Ovary (tissue), 9 donors: Measurements from ENCODE around the gene SCNM1. TPM values are rescaled to one million over a fixed set of nuclear protein-coding genes. Genes with fewer than 3 reads are reported as not detected.

ENCODE experiments used
- DNase-seq, 5 donors: peaks; one replicate each; pipeline ENCODE4 v3.0.0-alpha.2; 2019 to 2020
- H3K27ac ChIP-seq, 2 donors: fragments of 200-600 bp; one replicate each; pipeline versions ENCODE4 v1.5.1 to v1.8.0; 2019 to 2022
- H3K27me3 ChIP-seq: fragments of 200-600 bp; one replicate; pipeline ENCODE4 v1.8.0; 2022
- H3K36me3 ChIP-seq: fragments of 200-600 bp; sonication (generic); one replicate; pipeline ENCODE4 v1.5.1; 2019
- H3K4me1 ChIP-seq: one replicate; pipeline ENCODE4 v1.8.1; 2013; ENCODE audit warnings: mild to moderate bottlenecking, moderate library complexity; ENCODE audit not compliant: insufficient read depth
- H3K4me3 ChIP-seq: fragments of 200-600 bp; sonication (generic); one replicate; pipeline ENCODE4 v1.5.1; 2017
- H3K9me3 ChIP-seq, 2 donors: fragments of 200-600 bp in 1 of 2; sonication (generic) in 1 of 2; one replicate each; pipeline versions ENCODE4 v1.5.1 to v1.8.1; 2013 to 2019; ENCODE audit warnings: mild to moderate bottlenecking in 1 of 2, moderate library complexity in 1 of 2
- CTCF ChIP-seq, 3 donors: fragments of 450-650 bp in 2 of 3; fragments of 200-600 bp in 1 of 3; IDR thresholded peaks; one replicate each; pipeline versions ENCODE4 v1.5.1 to v1.8.0; 2016 to 2022; ENCODE audit warnings: antibody characterized with exemption in 3 of 3, mild to moderate bottlenecking in 1 of 3
- EP300 ChIP-seq: sonication (generic); formaldehyde crosslinking; IDR thresholded peaks from one replicate; pipeline ENCODE4 v1.6.1; 2017; ENCODE audit warnings: antibody characterized with exemption
- POLR2A ChIP-seq: fragments of 450-650 bp; IDR thresholded peaks from one replicate; pipeline ENCODE4 v1.6.1; 2017; ENCODE audit warnings: antibody characterized with exemption, mild to moderate bottlenecking, moderate library complexity
- WGBS, 3 donors: extraction: QIAGEN DNeasy Blood & Tissue Kit in 1 of 3; methylation state at CpG; one replicate each; pipeline versions ENCODE4 v1.1.5 to v1.1.7; 2013 to 2017; 5-methylcytosine and 5-hydroxymethylcytosine counted together
- intact Hi-C, 4 donors: fragments of 100-400 bp; cut with DNase I; formaldehyde crosslinking; loops; one replicate each; pipeline versions ENCODE4 v1.11.0 to v1.15.1; 2022 to 2023
- polyA plus RNA-seq, 2 donors: library from polyadenylated mRNA; stranded (reverse); fragments of 200-250 nt in 1 of 2; fragments of 350-450 nt in 1 of 2; fragmentation: Illumina TruSeq in 1 of 2; extraction: RNeasy Lipid Tissue Mini Kit (QIAGEN cat#74804) in 1 of 2; gene quantifications; one replicate each; pipeline ENCODE4 v1.2.3, GENCODE V29; 2013 to 2014
- total RNA-seq, 7 donors: library from RNA; depleted of rRNA in 2 of 7; stranded (reverse); fragments of >200 nt in 2 of 7; fragmentation: NEBNext Ultra II Directional in 3 of 7; extraction: Animal tissue kit (Norgen Biotek cat#: 25700) in 3 of 7; gene quantifications; one replicate each; pipeline versions ENCODE4 v1.1.0 to v1.2.4, GENCODE V29; 2016 to 2023
- donor health status: DM: no; HTN: no; CAD: no; lungs with moderate emphysema.
- donor health status: DM: no; HTN: no; CAD: no.
- donor health status: Bipolar disorder and iron deficiency.
- donor health status: DM: yes; HTN: yes; CAD: no.
- donor health status: DM: no; HTN: no; CAD: no.
- donor health status: DM: yes; HTN: yes; CAD: no.

Gene SCNM1
- total and polyA plus RNA-seq, 9 donors = 18.6 to 38.9 (median 27.4) TPM

- no peak overlapping the region for H3K4me3 ChIP-seq
- WGBS, 3 donors = 54 to 66% (median 59%) methylated on average over 7 of the region's 7 CpGs
- peak in 1 of 5 donors; percentile 33 for DNase-seq
- no peaks in the 10 kb centered on the region for H3K36me3 ChIP-seq
- H3K27me3 ChIP-seq = no peaks in the 10 kb centered on the region
- no peak for TF ChIP-seq POLR2A
- no peak for TF ChIP-seq EP300
- TF ChIP-seq CTCF (IDR thresholded peaks at IDR 0.05) = no peak
- H3K27ac ChIP-seq = no peak overlapping the region
- intact Hi-C loops = loop anchor here in 1 of 4 donors (10.0 kb wide), 1 partner anchor 68 kb away; the partner anchor contains the start of gene GABPB2
- no peaks in the 10 kb centered on the region for H3K9me3 ChIP-seq
- peaks cover 8% of the 10 kb centered on the region for H3K4me1 ChIP-seq
Measured at GRCh38 chr1:151143057-151143435, 22.9 kb upstream of the SCNM1 start.

GRCh38 chr1:151143986-151144385, 22.0 kb upstream of the SCNM1 start:
- intact Hi-C loops = loop anchor here in 1 of 4 donors (10.0 kb wide), 1 partner anchor 69 kb away; the partner anchor contains the start of gene GABPB2
- Histone ChIP-seq H3K9me3 (no peaks in the 10 kb centered on the region), H3K4me3 (no peak overlapping the region), H3K36me3 (no peaks in the 10 kb centered on the region), H3K4me1 (peaks cover 8% of the 10 kb centered on the region), H3K27ac (no peak overlapping the region), H3K27me3 (no peaks in the 10 kb centered on the region)
- TF ChIP-seq POLR2A (no peak), CTCF (IDR thresholded peaks at IDR 0.05) (no peak), EP300 (no peak)
- WGBS, 3 donors = 49 to 69% (median 64%) methylated on average over 5 of the region's 5 CpGs
- DNase-seq = peak in 2 of 5 donors; percentile 20 to 34

DNA sequence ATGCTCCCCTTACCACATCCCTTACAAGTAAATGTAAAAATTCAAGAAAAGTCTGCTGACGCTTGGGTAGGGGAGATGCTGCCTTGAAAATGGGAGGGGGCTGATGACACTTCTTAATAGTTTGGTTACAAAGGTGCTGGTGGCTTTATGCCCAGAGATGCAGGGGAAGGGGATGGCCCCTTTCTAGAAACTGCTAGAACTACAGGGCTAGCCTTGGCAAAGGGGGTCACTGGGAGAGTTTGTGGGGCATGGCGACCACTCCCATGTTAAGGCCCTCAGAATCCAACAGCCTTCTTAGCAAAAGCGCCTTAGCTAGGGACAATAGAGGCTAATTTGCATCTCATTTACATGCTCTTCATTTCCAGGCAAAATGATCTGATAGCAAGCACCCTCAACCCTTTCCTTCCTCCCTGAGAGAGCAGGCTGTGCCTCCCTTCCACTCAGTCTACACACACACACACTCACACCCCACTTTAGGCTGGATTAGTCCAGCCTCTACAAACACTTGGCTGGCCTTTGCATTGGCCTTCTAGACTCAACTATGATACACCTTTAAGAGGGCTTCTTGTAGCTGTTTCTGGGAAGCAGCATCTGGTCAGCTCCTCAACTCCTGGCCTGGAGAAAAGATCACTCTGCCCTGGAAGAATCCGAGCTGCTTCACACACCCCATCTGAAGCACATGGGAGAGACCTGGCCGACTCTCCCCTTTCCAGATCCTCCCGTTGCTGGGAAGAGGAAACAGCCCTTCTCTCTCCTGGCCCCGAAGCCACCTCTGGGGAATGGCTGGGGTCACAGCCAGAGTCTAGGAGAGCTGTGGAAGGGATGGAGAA, 21.3 kb upstream of the SCNM1 start:
- H3K27ac ChIP-seq = no peak overlapping the region
- WGBS, 3 donors = 42 to 50% (median 48%) methylated on average over 7 of the region's 7 CpGs
- peak in 2 of 5 donors; percentile 21 to 45 for DNase-seq
- no peaks in the 10 kb centered on the region for H3K36me3 ChIP-seq
- intact Hi-C loops = loop anchor here in 2 of 4 donors (5.0 to 10.0 kb wide), 2 partner anchors 70 to 72 kb away; partner anchors contain the start of gene GABPB2 (in 2 of the 2)
- no peaks in the 10 kb centered on the region for H3K9me3 ChIP-seq
- peaks cover 8% of the 10 kb centered on the region for H3K4me1 ChIP-seq
- TF ChIP-seq EP300 (no peak), CTCF (IDR thresholded peaks at IDR 0.05) (no peak), POLR2A (no peak)
- H3K4me3 ChIP-seq = peak overlapping the region; percentile 45
- no peaks in the 10 kb centered on the region for H3K27me3 ChIP-seq

DNA sequence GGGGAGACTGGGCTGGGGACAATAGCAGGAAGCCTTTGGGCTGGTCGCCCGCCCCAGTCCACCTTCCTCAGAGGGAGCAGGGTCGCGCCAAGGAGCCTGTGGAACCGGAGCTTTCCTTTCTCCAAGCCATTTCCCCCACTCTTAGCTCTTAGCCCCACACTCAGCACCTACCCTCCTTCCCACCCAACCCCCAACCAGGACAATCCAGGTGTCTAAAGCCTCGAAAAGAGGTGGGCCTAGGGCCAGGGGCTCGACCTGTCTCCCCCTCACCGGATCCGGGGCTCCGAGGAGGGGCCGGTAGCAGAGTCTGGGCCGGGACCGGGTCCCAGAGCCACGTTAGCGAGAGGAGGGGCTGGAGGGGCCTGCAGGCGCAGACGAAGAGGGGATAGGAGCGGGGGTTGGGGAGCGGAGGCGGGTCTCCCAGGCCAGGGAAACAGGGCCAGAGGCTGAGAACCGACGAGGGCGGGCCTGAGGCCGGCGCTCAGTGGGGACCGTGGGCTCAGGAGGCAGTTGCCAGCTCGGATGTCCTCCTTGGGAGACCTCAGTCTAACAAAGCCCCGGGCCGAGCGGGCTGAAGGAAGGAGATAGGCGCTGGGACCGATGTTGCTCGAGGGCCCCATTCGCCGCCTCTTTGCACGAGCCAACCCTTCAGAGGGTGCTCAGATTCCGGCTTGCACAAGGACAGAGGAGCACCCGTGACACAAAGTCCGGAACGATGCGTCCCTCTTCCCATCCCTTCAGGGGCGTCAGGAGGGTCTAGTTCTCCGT, 20.5 kb upstream of the SCNM1 start:
- 7 to 9% (median 9%) methylated on average over 35 to 43 of the region's 43 CpGs for WGBS, 3 donors
- Histone ChIP-seq H3K27ac (peak overlapping the region; percentile 41 to 77), H3K4me3 (peak overlapping the region; percentile 45), H3K4me1 (peaks cover 8% of the 10 kb centered on the region), H3K36me3 (no peaks in the 10 kb centered on the region), H3K9me3 (no peaks in the 10 kb centered on the region), H3K27me3 (no peaks in the 10 kb centered on the region)
- intact Hi-C loops = loop anchor here in 2 of 4 donors (5.0 to 10.0 kb wide), 2 partner anchors 71 to 73 kb away; partner anchors contain the start of gene GABPB2 (in 2 of the 2)
- TF ChIP-seq POLR2A (no peak), CTCF (IDR thresholded peaks at IDR 0.05) (no peak), EP300 (no peak)
- peak in 3 of 5 donors; percentile 55 to 61 (median 59) for DNase-seq
